ENCODE results near the gene PNMA8A.

The PNMA8A gene

GRCh38 chr19:46491975-46492682 lies 20.8 kb upstream of the PNMA8A start:
- no peak for DNase-seq

- DNase-seq = no peak
Measured at GRCh38 chr19:46490774-46491173, 19.4 kb upstream of the PNMA8A start.

GRCh38 chr19:46489445-46490272 lies 18.3 kb upstream of the PNMA8A start:
- DNase-seq = no peak

DNA sequence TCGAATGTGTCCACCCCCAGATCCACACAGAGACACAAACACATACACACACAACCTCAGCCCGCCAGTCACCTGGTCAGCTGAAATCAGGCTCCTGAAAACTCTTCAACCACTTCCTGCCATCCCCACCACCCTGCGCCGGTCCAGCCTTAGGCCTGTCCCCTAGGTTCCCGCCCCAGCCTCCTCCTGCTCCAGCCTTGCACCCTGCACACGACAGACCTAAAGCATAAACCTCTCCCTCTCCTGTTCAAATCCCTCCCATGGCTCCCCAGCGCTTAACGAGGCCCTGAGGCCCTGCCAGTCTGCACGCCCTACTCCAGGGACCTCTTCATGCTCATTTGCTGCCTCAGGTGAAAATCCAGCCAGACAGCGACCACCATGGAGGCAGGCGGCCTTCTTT lies 17.2 kb upstream of the PNMA8A start:
- no peak for DNase-seq

DNA sequence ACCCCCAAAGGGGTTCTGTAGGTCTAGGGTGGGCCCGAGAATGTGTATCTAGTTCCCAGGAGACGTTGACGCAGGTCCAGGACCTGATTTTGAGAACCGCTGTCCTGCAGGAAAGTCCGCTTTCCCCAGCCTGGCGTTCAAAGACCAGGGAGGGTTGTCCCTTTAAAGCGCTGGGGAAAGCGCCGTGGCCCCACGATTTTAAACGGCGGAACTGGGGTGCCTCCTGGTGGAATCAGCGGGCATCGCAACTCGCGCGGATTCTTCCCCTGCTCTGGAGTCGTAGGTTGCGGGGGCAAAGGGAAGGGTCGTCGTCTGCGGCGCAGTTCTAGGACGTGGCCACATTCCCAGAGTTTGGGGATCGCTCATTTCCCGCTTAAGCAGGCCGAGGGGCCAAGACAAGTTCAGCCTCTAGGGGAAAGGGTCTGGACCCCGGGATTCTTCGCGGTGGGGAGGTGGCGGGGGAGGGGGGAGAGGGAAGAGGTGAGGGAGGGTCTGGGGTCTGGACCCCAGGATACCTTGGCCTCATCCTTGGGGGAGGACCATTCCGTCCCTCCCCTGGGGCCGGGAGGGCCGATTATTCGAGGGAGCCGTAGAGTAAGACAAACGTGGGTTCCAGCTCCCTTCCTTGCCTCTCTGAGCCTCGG lies 16.6 kb upstream of the PNMA8A start:
- no peak for DNase-seq

GRCh38 chr19:46487178-46487801 lies 15.9 kb upstream of the PNMA8A start:
- DNase-seq = no peak

GRCh38 chr19:46486358-46486757 lies 15.0 kb upstream of the PNMA8A start:
- no peak for DNase-seq

DNA sequence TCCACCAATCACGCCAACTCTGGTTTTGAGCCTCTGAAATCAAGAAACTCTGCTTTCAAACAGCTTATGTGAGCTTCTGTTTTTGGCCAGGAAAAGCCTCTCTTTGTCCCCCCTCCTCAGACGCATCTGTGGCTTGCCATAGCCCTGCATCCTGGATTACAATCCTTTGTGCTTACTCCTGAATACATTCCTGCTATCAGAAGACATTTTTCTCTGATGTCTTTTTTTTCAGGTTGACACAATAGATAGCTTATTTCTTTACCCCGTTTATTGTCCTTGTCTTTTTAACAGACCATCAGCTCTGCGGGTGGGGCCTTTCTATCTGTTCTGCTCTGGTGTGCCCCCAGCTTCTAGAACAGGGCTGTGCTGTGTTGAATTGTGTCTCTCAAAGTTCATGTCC lies 13.3 kb upstream of the PNMA8A start:
- no peak for DNase-seq

- DNase-seq = no peak
Measured at GRCh38 chr19:46482631-46483030, 11.3 kb upstream of the PNMA8A start.

DNA sequence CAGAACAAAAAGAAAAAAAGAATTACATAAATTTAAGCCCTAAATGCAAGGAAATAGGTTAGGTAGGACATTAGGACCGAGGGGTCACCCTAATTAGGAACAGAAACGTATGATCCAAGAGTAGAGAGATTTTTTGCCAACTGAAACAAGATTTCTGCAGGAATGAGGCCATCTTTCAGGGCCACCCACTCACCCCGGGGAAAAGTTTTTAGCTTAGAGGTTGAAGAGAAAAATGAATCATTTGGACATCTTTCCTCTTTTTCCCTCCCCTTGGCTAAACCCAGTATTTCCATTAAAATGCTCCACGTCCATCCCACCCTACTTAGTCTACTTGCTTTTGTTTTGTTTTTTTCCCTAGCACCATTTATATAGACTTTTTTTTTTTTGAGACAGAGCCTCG lies 10.6 kb upstream of the PNMA8A start:
- no peak for DNase-seq

DNA sequence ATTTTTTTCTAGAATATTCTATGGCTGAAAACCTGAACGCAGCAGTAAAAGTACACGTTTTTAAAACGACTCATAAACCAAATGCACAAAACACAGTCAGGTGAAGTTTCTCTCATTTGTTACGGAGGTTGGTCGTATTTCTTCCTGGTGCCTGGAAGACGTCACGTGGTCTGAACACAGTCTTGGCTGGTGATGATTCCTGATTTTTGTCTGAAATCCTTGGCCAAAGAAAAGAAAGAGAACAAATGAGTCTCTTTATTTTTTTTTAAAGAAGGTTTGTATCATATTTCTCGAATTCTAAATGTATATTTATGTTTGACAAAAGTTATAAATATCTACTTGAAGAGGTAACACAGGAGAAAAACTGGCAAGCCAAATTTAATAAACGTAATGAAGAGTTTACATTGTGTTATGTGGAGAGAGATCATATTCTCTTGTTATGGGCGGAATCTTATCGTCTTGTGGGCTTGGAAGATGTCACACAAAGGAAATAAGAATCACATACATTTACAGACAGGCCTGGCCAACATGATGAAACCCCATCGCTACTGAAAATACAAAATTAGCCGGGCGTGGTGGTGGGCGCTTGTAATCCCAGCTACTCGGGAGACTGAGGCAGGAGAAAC lies 10.0 kb upstream of the PNMA8A start:
- no peak for DNase-seq

DNA sequence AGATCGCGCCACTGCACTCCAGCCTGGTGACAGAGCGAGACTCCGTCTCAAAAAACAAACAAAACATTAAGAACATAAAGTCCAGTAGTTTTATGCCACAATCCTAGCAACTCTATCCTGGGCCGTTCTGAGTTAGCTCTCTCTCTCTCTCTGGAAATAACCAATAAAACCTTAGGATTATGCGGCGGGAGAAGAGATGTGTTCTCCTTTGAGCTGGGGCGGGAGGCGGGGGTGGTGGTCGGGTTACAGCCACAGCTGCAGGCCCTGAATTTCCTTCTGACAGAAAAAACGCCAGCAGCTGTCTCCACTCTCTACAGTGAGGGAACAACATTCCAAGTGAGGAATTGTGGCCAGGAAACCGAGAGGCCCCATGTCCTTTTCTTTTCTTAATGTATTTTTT lies 9.1 kb upstream of the PNMA8A start:
- DNase-seq = peak; percentile 33

- peak; percentile 37 for DNase-seq
Measured at GRCh38 chr19:46478356-46478986, 7.1 kb upstream of the PNMA8A start.

DNA sequence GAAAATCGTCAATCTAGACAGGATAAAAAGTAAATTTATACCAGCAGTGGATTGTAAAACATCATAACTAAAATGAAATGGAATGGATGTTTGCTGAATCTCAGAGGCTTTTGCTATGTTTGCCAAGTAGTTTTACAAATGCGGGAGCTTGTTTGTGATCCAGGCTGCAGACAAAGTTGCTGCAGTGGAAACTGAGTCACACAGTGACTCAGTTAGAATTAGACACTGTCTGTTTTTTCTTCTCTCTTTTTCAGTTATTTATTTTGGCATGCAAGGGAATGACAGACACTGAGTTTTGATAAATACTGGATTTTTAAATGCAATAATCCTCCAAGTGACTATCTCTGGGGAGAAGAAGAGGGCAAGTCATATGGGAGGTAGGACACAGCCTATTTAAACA lies 4.6 kb upstream of the PNMA8A start:
- DNase-seq = no peak

DNA sequence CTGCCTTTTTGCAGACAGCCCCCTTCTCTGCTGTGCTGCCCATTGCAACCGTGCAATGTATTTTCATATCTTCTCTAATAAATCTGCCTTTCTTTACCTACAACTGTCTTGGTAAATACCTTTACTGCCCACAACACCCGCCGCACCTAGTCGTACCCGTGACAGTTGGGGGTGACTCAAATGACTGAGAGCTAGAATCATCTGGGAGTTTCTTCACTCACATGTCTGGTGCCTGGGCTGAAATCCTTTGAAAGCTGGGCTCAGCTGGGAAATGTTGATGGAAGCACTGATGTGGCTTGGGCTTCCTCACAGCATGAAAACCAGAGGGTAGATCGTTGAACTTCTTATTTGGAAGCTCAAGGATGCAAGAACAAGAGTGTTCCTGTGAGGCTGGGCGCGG lies 2.8 kb upstream of the PNMA8A start:
- no peak for DNase-seq

- no peak for DNase-seq
Measured at GRCh38 chr19:46472592-46472991, 1.2 kb upstream of the PNMA8A start.

DNA sequence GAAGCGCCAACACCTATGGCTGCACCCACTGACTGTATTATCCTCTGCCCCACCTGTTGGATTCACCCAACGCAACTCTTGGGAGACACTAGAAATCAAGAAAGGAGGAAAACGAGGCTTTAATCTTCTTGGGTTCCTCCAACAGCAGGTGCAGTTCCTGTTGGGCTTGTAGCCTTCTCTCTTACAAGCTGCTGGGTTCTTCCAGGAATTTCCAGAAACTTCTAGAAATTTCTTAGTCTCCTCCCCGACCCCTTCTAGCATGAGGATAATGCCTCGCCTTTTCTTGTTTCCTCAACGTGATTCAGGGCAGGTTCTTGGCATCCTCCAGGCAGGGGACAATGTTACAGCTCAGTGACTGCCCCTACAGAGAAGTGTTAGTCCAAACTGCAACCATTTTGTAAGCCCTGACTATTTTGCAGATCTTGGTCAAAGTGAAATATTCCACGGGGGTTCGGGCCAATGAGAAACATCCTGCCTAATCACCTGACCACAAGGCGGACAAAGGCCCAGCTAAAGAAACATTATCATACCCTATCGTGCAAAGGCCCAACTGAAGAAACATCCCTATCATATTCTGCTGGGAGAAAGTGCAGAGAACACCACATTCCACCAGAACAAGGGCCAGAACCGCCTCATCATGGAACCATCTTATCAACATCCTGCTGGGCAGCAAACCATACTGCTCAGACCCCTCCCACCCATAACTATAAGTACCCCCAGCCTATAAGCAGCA lies 614 bp upstream of the PNMA8A start:
- DNase-seq = no peak

- no peak for DNase-seq
Measured at GRCh38 chr19:46470376-46470775, 987 bp downstream of the PNMA8A start.

- DNase-seq = no peak
Measured at GRCh38 chr19:46469541-46470185, 1.7 kb downstream of the PNMA8A start.

GRCh38 chr19:46466536-46467196 lies 4.7 kb downstream of the PNMA8A start:
- DNase-seq = no peak

GRCh38 chr19:46463516-46463915 lies 7.8 kb downstream of the PNMA8A start:
- no peak for DNase-seq

Measured in NCI-H524 treated with DMSO at 0.1 percent for 48 hours (cell line).